ENCODE measurements around the gene KRTAP23-1.

KRTAP23-1 gene

GRCh38 chr21:30333736-30334135, 14.7 kb downstream of the KRTAP23-1 start:
- no peaks in the 10 kb centered on the region for H3K4me1 Mint-ChIP-seq
- no peaks in the 10 kb centered on the region for H3K36me3 Mint-ChIP-seq
- H3K4me3 Mint-ChIP-seq: no peak overlapping the region
- ATAC-seq: no peak
- no peaks in the 10 kb centered on the region for H3K27me3 Mint-ChIP-seq
- H3K27ac Mint-ChIP-seq: no peak overlapping the region
- H3K9me3 Mint-ChIP-seq: no peaks in the 10 kb centered on the region

DNA sequence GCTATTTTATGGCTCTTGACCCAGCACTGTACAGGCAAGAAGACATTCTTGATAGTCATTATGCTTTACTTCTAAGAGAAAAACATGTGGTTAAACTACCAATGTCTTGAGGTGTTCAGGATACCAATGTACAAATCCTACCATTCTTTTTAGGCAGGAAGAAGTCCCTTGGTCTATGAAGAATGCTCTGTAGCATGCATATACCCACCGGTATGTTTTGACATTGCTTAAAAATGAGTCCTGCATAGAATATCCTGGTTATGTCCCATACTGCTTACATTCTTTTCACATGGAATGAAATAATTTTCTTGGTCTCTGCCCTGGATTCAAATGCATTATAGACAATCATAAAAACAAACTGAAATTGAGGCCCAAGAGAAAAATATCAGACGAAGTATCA, 15.7 kb downstream of the KRTAP23-1 start:
- H3K4me1 Mint-ChIP-seq: no peaks in the 10 kb centered on the region
- H3K36me3 Mint-ChIP-seq: no peaks in the 10 kb centered on the region
- no peak overlapping the region for H3K4me3 Mint-ChIP-seq
- no peak overlapping the region for H3K27ac Mint-ChIP-seq
- no peak for ATAC-seq
- no peaks in the 10 kb centered on the region for H3K9me3 Mint-ChIP-seq
- no peaks in the 10 kb centered on the region for H3K27me3 Mint-ChIP-seq

DNA sequence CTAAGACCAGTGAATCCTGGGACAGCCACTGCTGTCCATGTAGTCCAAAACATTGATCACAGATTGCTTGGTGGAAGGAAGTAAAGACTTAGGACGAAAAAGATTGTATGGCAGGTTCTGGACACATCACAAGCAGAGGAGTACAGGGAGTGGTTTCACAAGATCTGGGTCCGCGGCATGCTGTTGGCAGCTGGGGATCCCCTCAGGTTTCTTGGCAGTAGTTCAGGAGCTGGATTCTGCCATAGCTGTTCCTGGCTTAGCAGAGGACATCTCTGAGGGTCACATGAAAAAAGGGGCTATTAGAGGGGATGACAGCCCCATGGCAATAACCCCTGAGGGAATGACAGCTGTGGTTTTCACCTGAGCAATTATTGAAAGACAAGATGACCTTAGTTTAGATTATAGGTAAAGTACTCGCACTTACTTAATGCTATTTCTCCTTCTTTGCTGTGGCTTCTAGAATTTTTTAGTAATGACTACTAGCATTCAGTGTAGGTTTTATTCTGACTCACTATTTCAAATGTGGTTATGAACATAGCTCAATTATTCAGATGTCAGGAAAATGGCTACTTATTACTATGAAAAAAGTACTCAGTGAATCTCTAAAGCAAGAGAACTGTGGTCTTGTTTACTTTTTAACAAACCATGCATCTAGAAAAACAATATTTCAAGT, 19.1 kb downstream of the KRTAP23-1 start:
- H3K27me3 Mint-ChIP-seq: no peaks in the 10 kb centered on the region
- peaks cover 5% of the 10 kb centered on the region for H3K9me3 Mint-ChIP-seq
- no peaks in the 10 kb centered on the region for H3K4me1 Mint-ChIP-seq
- no peak for ATAC-seq
- no peak overlapping the region for H3K4me3 Mint-ChIP-seq
- no peak overlapping the region for H3K27ac Mint-ChIP-seq
- H3K36me3 Mint-ChIP-seq: no peaks in the 10 kb centered on the region

DNA sequence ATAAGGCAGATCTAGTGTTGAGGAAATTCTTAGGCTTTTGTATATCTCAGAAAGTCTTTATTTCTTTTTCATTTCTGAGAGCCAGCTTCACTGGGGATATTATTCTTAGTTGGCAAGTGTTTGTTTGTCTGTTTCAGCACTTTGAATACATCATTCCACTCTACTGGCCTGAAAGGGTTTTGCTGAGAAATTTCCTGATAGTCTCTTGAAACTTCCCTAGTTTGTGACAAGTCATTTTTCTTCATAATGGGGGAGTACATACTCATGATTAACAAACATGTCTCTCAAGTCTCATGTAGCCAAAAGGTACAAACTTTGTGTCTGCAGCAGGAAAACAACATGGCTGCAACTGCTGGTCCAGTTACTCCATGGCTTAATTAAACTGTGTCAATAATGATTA, 22.0 kb downstream of the KRTAP23-1 start:
- no peak overlapping the region for H3K4me3 Mint-ChIP-seq
- no peak overlapping the region for H3K27ac Mint-ChIP-seq
- H3K27me3 Mint-ChIP-seq: no peaks in the 10 kb centered on the region

DNA sequence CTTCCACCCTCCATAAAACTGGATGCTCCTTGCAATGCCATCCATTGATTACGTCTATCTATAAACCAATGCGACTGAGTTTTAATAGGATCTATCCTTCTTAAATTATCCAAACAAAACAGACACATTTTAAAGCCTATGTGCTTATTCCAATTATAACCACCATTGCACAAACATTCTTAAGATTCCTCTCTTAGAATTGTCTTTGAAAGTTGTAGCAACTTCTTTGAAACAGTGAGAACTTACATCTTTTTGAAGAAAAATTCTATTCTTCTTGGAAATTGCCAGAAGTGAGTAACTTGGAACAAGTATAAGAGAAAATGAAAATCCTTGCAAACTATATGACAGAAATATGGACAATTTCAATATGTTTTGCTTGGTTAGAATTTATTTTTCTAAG, 28.2 kb downstream of the KRTAP23-1 start, which contains the start of gene KRTAP26-1:
Gene KRTAP26-1, minus strand, starts transcription at position 101 of the 400 bp plus-strand sequence. CDS start 280 bp downstream, outside the sequence.
- Mint-ChIP-seq H3K4me3 (no peak within 1 kb of the TSS), H3K36me3 (no peaks in the 10 kb centered on the region), H3K9me3 (peaks cover 6% of the 10 kb centered on the region), H3K4me1 (no peaks in the 10 kb centered on the region), H3K27ac (no peak within 1 kb of the TSS), H3K27me3 (no peaks in the 10 kb centered on the region)
- ATAC-seq: no peak

More for the DNA sequence above, 22.0 kb downstream of the KRTAP23-1 start:
- Mint-ChIP-seq H3K36me3 (no peaks in the 10 kb centered on the region), H3K9me3 (peaks cover 6% of the 10 kb centered on the region), H3K4me1 (no peaks in the 10 kb centered on the region)
- no peak for ATAC-seq

DNA sequence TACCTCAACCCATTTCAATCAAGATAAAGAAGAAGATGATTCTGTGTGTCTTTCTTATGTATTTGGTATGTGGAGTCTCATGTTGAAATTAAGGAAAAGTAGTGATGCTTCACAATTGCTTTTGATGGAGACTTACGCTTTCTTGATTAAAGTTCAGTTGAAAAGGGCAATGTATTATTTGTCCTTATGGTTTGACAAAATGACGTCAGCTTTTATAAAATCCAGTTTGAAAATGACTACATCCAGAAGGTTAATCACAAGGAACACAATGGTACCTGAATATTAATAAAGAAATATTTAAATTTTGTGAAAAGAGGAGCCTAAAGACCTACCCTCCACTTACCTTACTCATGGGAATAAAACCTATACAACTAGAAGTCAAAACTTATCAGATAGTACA, 32.7 kb downstream of the KRTAP23-1 start:
- Mint-ChIP-seq H3K36me3 (no peaks in the 10 kb centered on the region), H3K27me3 (no peaks in the 10 kb centered on the region), H3K4me1 (no peaks in the 10 kb centered on the region), H3K4me3 (no peak overlapping the region), H3K27ac (no peak overlapping the region), H3K9me3 (peaks cover 2% of the 10 kb centered on the region)
- ATAC-seq: no peak

GRCh38 chr21:30306884-30307283, 41.5 kb downstream of the KRTAP23-1 start:
- no peak overlapping the region for H3K27ac Mint-ChIP-seq
- H3K4me1 Mint-ChIP-seq: no peaks in the 10 kb centered on the region
- ATAC-seq: no peak
- H3K9me3 Mint-ChIP-seq: peaks cover 3% of the 10 kb centered on the region
- no peak overlapping the region for H3K4me3 Mint-ChIP-seq
- H3K27me3 Mint-ChIP-seq: no peaks in the 10 kb centered on the region
- H3K36me3 Mint-ChIP-seq: no peaks in the 10 kb centered on the region

DNA sequence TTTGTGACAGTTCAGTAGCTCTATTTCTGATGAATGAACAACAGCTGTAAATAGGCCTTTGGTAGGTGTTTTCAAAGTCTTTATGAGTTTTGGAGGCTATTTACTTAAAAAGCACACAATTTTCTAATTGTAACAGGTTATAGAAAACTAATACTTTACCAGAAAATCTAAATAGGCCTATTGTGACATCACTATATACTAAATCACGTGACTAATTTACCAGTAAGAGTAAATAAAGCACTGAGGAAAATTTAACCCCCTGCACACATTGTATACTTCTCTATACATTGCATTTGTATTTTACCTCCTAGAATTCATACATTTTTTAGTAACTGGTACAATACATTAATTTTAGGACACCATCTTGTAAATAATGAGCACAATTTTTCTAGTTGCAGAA, 43.3 kb downstream of the KRTAP23-1 start:
- ATAC-seq: no peak
- Mint-ChIP-seq H3K4me1 (no peaks in the 10 kb centered on the region), H3K36me3 (no peaks in the 10 kb centered on the region), H3K9me3 (peaks cover 7% of the 10 kb centered on the region), H3K27me3 (no peaks in the 10 kb centered on the region), H3K27ac (no peak overlapping the region), H3K4me3 (no peak overlapping the region)
